GM23248 (cell line): ENCODE measurements around the gene XBP1. TPM values are rescaled to one million over a fixed set of nuclear protein-coding genes. Genes with fewer than 3 reads are reported as not detected.
"Not testable (repeated sequence)": the region's sequence is repeated elsewhere in the genome, so short reads cannot be mapped to it uniquely, and the experiment has no call there.

Experiments used
- DNase-seq: peaks from one replicate; pipeline ENCODE4 v3.0.0-alpha.2; 2015
- H2AFZ ChIP-seq: fragments of 200-600 bp; sonication (generic); 2 replicates; pipeline ENCODE4 v1.6.1; 2016; ENCODE audit warnings: antibody characterized with exemption
- H3F3A ChIP-seq: fragments of 200-600 bp; sonication (generic); 2 replicates; pipeline ENCODE4 v1.6.1; 2016; ENCODE audit warnings: mild to moderate bottlenecking, antibody characterized with exemption, mixed run types; ENCODE audit not compliant: insufficient read depth
- H3K27ac ChIP-seq: fragments of 200-600 bp; sonication (generic); 2 replicates; pipeline ENCODE4 v1.5.1; 2016; ENCODE audit warnings: mild to moderate bottlenecking
- H3K27me3 ChIP-seq: fragments of 200-600 bp; sonication (generic); replicated peaks from 2 replicates; pipeline ENCODE4 v1.6.1; 2016; ENCODE audit warnings: mild to moderate bottlenecking; ENCODE audit not compliant: insufficient read depth
- H3K36me3 ChIP-seq: fragments of 200-600 bp; sonication (generic); 2 replicates; pipeline ENCODE4 v1.6.1; 2016; ENCODE audit warnings: low read depth, mild to moderate bottlenecking
- H3K4me1 ChIP-seq: fragments of 200-600 bp; sonication (generic); 2 replicates; pipeline ENCODE4 v1.6.1; 2016; ENCODE audit warnings: mild to moderate bottlenecking; ENCODE audit not compliant: insufficient read depth
- H3K4me2 ChIP-seq: fragments of 200-600 bp; sonication (generic); one replicate; pipeline ENCODE4 v1.6.1; 2016; ENCODE audit warnings: mild to moderate bottlenecking; ENCODE audit not compliant: unreplicated experiment
- H3K4me3 ChIP-seq: fragments of 200-600 bp; sonication (generic); 2 replicates; pipeline ENCODE4 v1.5.1; 2016; ENCODE audit warnings: mild to moderate bottlenecking
- H3K79me2 ChIP-seq: fragments of 200-600 bp; sonication (generic); 2 replicates; pipeline ENCODE4 v1.6.1; 2016; ENCODE audit warnings: mild to moderate bottlenecking; ENCODE audit not compliant: insufficient read depth
- H3K9ac ChIP-seq: fragments of 200-600 bp; sonication (generic); 2 replicates; pipeline ENCODE4 v1.6.1; 2016; ENCODE audit warnings: mild to moderate bottlenecking
- H3K9me2 ChIP-seq: fragments of 200-600 bp; sonication (generic); 2 replicates; pipeline ENCODE4 v1.6.1; 2016; ENCODE audit warnings: mixed run types, mild to moderate bottlenecking, moderate library complexity; ENCODE audit not compliant: insufficient read depth
- H3K9me3 ChIP-seq: fragments of 200-600 bp; sonication (generic); one replicate; pipeline ENCODE4 v1.6.1; 2017; ENCODE audit warnings: low read depth
- H4K20me1 ChIP-seq: fragments of 200-600 bp; sonication (generic); 2 replicates; pipeline ENCODE4 v1.6.0; 2016; ENCODE audit not compliant: insufficient read depth
- EZH2 ChIP-seq: fragments of 200-600 bp; sonication (generic); IDR thresholded peaks from 2 replicates; pipeline ENCODE4 v1.6.1; 2018; ENCODE audit warnings: antibody characterized with exemption, mild to moderate bottlenecking; ENCODE audit not compliant: insufficient read depth, poor library complexity, severe bottlenecking
- EZH2phosphoT487 ChIP-seq: fragments of 200-600 bp; sonication (generic); IDR thresholded peaks from 2 replicates; pipeline ENCODE4 v1.6.1; 2018; ENCODE audit warnings: antibody characterized with exemption, moderate library complexity, mild to moderate bottlenecking, low read depth; ENCODE audit not compliant: insufficient read depth
- whole genome bisulfite sequencing, 2 experiments: methylation state at CpG; one replicate each; pipeline ENCODE4 v1.1.6; 2015 to 2017; ENCODE audit warnings: low lambda C conversion rate in 2 of 2, low coverage in 1 of 2; ENCODE audit errors: missing lambda C conversion rate in 2 of 2; 5-methylcytosine and 5-hydroxymethylcytosine counted together
- in situ Hi-C: fragments of 300-500 bp; cut with MboI; formaldehyde crosslinking; loops from 2 replicates; pipeline ENCODE4 v1.15.0; 2020
- polyA plus RNA-seq: library from polyadenylated mRNA; unstranded; fragments of >200 nt; fragmentation: Nextera tagmentation; extraction: Ambion mirVana; gene quantifications from 2 replicates; pipeline ENCODE4 v1.2.1, GENCODE V29; 2016
- total RNA-seq: library from RNA; depleted of rRNA; stranded (reverse); fragments of >200 nt; shearing (Covaris generic); gene quantifications from 2 replicates; pipeline ENCODE4 v1.2.3, GENCODE V29; 2014

The XBP1 gene
- total and polyA plus RNA-seq, 2 experiments from 2014 or later = 256 to 324 TPM

DNA sequence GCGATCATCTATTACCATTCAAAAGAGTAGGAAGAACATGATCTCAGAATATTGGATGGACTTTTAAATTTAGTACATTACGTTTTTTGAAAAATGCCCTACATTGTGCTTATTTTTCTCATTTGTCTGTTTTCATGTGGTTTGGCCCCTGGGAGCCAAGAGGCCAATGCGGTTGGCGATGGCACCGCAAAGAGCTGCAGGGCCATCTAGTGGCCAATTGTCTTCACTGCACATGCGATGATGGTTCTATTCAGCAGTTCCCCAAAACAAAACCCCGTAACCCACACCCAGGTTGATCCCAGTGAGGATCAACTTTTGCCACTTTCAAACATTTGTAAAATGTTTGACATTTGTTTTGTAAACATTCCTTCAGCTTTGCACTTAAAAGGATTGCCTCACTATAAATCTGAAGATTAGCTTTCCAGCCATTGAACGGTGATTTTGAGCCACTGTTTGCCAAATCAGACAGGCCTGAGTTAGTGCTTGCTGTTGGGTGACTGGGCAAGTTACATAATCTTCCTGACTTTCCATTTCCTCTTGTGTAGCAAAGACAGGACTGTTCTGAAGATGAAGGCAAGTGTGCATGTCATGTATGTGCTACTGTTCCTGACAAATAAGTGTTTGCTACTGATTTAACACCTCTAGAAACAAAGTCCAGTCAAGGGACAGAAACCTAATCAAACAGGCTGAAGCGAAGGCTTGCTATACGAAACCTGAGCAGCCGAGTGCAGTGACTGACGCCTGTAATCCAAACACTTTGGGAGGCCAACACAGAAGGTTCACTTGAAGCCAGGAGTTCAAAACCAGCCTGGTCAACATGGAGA lies 29.2 kb upstream of the XBP1 start:
- peak; percentile 85 for DNase-seq
- Histone ChIP-seq H3K4me3 (no peak overlapping the region), H4K20me1 (no peaks in the 10 kb centered on the region), H3K9ac (no peak overlapping the region), H3K4me1 (no peaks in the 10 kb centered on the region), H3K36me3 (no peaks in the 10 kb centered on the region), H3K27me3 (no peaks in the 10 kb centered on the region), H3K27ac (no peak overlapping the region), H3F3A (no peaks in the 10 kb centered on the region), H2AFZ (peak overlapping the region; percentile 53), H3K9me2 (no peaks in the 10 kb centered on the region), H3K9me3 (no peaks in the 10 kb centered on the region), H3K79me2 (no peaks in the 10 kb centered on the region), H3K4me2 (no peak overlapping the region)
- WGBS, 2 experiments = 31% methylated on average over 12 of the region's 12 CpGs
- in situ Hi-C loops = loop anchor here (10.0 kb wide), 2 partner anchors 225 to 805 kb away; no protein-coding TSS in a partner anchor
- no peak for TF ChIP-seq EZH2phosphoT487
- TF ChIP-seq EZH2 = no peak

GRCh38 chr22:28826921-28827320 lies 26.6 kb upstream of the XBP1 start:
- no peak for TF ChIP-seq EZH2
- no peak for TF ChIP-seq EZH2phosphoT487
- Histone ChIP-seq H3K27me3 (no peaks in the 10 kb centered on the region), H2AFZ (no peak overlapping the region), H3F3A (no peaks in the 10 kb centered on the region), H3K4me2 (no peak overlapping the region), H3K36me3 (no peaks in the 10 kb centered on the region), H3K9me2 (no peaks in the 10 kb centered on the region), H3K4me3 (no peak overlapping the region), H3K9ac (no peak overlapping the region), H4K20me1 (no peaks in the 10 kb centered on the region), H3K79me2 (no peaks in the 10 kb centered on the region), H3K9me3 (no peaks in the 10 kb centered on the region), H3K27ac (no peak overlapping the region), H3K4me1 (no peaks in the 10 kb centered on the region)
- in situ Hi-C loops = loop anchor here (10.0 kb wide), 2 partner anchors 222 to 802 kb away; no protein-coding TSS in a partner anchor
- WGBS, 2 experiments = 96 to 97% methylated on average over 7 of the region's 7 CpGs
- DNase-seq = no peak

- DNase-seq, H3K9ac ChIP-seq, H4K20me1 ChIP-seq, H3K4me2 ChIP-seq, H3F3A ChIP-seq, H2AFZ ChIP-seq, H3K79me2 ChIP-seq, H3K36me3 ChIP-seq, H3K27ac ChIP-seq, H3K9me3 ChIP-seq, H3K4me3 ChIP-seq, H3K4me1 ChIP-seq, H3K27me3 ChIP-seq, H3K9me2 ChIP-seq: not testable (repeated sequence)
- in situ Hi-C loops = loop anchor here (10.0 kb wide), 2 partner anchors 222 to 802 kb away; no protein-coding TSS in a partner anchor
- 83% methylated on average over 4 of the region's 4 CpGs for WGBS, 2 experiments
Observed at GRCh38 chr22:28826430-28826829, 26.1 kb upstream of the XBP1 start.

DNA sequence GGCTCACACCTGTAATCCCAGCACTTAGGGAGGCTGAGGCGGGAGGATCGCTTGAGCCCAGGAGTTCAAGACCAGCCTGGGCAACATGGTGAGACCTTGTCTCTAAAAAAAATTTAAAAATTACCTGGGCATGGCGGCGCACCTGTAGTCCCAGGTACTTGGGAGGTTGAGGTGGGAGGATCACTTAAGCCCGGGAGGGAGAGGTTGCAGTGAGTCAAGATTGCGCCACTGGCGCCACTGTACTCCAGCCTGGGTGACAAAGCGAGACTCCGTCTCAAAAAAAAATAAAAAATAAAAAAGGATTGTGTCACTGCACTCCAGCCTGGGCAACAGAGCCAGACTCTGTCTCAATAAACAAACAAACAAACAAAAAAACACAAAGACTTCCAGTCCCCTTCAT lies 24.1 kb upstream of the XBP1 start:
- H3K4me3 ChIP-seq, H3K9me3 ChIP-seq, H3K27ac ChIP-seq, H3K9ac ChIP-seq, H4K20me1 ChIP-seq, H3F3A ChIP-seq, H3K27me3 ChIP-seq, H2AFZ ChIP-seq, H3K4me2 ChIP-seq, H3K36me3 ChIP-seq, H3K79me2 ChIP-seq, DNase-seq, H3K9me2 ChIP-seq, H3K4me1 ChIP-seq: not testable (repeated sequence)
- whole genome bisulfite sequencing, 2 experiments = 92 to 97% methylated on average over 9 of the region's 9 CpGs
- in situ Hi-C loops = loop anchor here (10.0 kb wide), 2 partner anchors 220 to 800 kb away; no protein-coding TSS in a partner anchor
